HepG2 (cell line): Measurements from ENCODE around the gene MRPL20. TPM values are rescaled to one million over a fixed set of nuclear protein-coding genes. Genes with fewer than 3 reads are reported as not detected.
A peak's percentile ranks its signal among the peaks of the same experiment; 100 is the strongest.

ENCODE experiments used
- AGO1 ChIP-seq: fragments of 200-400 bp; formaldehyde crosslinking; IDR thresholded peaks from 2 replicates; pipeline ENCODE4 v1.6.1; 2017; ENCODE audit warnings: mild to moderate bottlenecking, low read depth, low read length, moderate library complexity; ENCODE audit not compliant: poor library complexity, severe bottlenecking
- EED ChIP-seq: sonication (generic); formaldehyde crosslinking; IDR thresholded peaks from 2 replicates; pipeline ENCODE4 v1.5.0; 2020; ENCODE audit warnings: mild to moderate bottlenecking, missing genetic modification reagents
- FOSL1 ChIP-seq: sonication (generic); formaldehyde crosslinking; IDR thresholded peaks from 2 replicates; pipeline ENCODE4 v1.9.0; 2021; ENCODE audit warnings: missing genetic modification reagents, borderline replicate concordance
- FOXA1 ChIP-seq, 2 experiments: fragments of 450-650 bp in 1 of 2; sonication (generic) in 1 of 2; formaldehyde crosslinking in 1 of 2; IDR thresholded peaks; 2 replicates each; pipeline versions ENCODE4 v1.4.0 to v1.6.1; 2016 to 2020; ENCODE audit warnings: missing genetic modification reagents in 1 of 2
- HIC2 ChIP-seq: sonication (generic); formaldehyde crosslinking; IDR thresholded peaks from 2 replicates; pipeline ENCODE4 v1.9.0; 2022; ENCODE audit warnings: low read depth, missing genetic modification reagents
- MEF2D ChIP-seq: sonication (generic); formaldehyde crosslinking; IDR thresholded peaks from 2 replicates; pipeline ENCODE4 v1.5.1; 2020; ENCODE audit warnings: mild to moderate bottlenecking, missing genetic modification reagents
- NR1H2 ChIP-seq: sonication (generic); formaldehyde crosslinking; IDR thresholded peaks from 2 replicates; pipeline ENCODE4 v1.8.1; 2022; ENCODE audit warnings: low read depth, missing genetic modification reagents, borderline replicate concordance
- POGZ ChIP-seq: sonication (generic); formaldehyde crosslinking; IDR thresholded peaks from 2 replicates; pipeline ENCODE4 v1.4.0; 2020; ENCODE audit warnings: mild to moderate bottlenecking, missing genetic modification reagents
- PPARG ChIP-seq: conservative IDR thresholded peaks from 2 replicates; pipeline ENCODE4 v1.6.1; 2016; ENCODE audit warnings: missing biosample characterization, missing genetic modification reagents
- RARG ChIP-seq: sonication (generic); formaldehyde crosslinking; IDR thresholded peaks from 2 replicates; pipeline ENCODE4 v1.4.0; 2020; ENCODE audit warnings: low read depth, mild to moderate bottlenecking, missing genetic modification reagents
- SALL1 ChIP-seq: sonication (generic); formaldehyde crosslinking; IDR thresholded peaks from 2 replicates; pipeline ENCODE4 v1.8.0; 2022; ENCODE audit warnings: mild to moderate bottlenecking, missing genetic modification reagents
- SALL2 ChIP-seq: sonication (generic); formaldehyde crosslinking; IDR thresholded peaks from 2 replicates; pipeline ENCODE4 v1.8.1; 2023; ENCODE audit warnings: mild to moderate bottlenecking, missing genetic modification reagents, inconsistent platforms
- TCF7 ChIP-seq: sonication (generic); IDR thresholded peaks from 2 replicates; pipeline ENCODE4 v1.6.1; 2016; ENCODE audit warnings: antibody characterized with exemption, low read depth
- TRAFD1 ChIP-seq: sonication (generic); formaldehyde crosslinking; IDR thresholded peaks from 2 replicates; pipeline ENCODE4 v1.5.1; 2020; ENCODE audit warnings: missing genetic modification reagents, mild to moderate bottlenecking, borderline replicate concordance
- ZFP41 ChIP-seq: sonication (generic); formaldehyde crosslinking; IDR thresholded peaks from 2 replicates; pipeline ENCODE4 v1.4.0; 2020; ENCODE audit warnings: mild to moderate bottlenecking, missing genetic modification reagents, borderline replicate concordance
- ZNF317 ChIP-seq: sonication (generic); formaldehyde crosslinking; IDR thresholded peaks from 2 replicates; pipeline ENCODE4 v1.5.0; 2020; ENCODE audit warnings: mild to moderate bottlenecking, missing genetic modification reagents
- ZNF484 ChIP-seq: sonication (generic); formaldehyde crosslinking; IDR thresholded peaks from 2 replicates; pipeline ENCODE4 v1.5.1; 2020; ENCODE audit warnings: mild to moderate bottlenecking, low read depth, missing genetic modification reagents, borderline replicate concordance
- ZNF703 ChIP-seq: sonication (generic); formaldehyde crosslinking; IDR thresholded peaks from 2 replicates; pipeline ENCODE4 v1.5.1; 2020; ENCODE audit warnings: missing genetic modification reagents, mild to moderate bottlenecking, moderate library complexity, borderline replicate concordance
- ZNF761 ChIP-seq: sonication (generic); formaldehyde crosslinking; conservative IDR thresholded peaks from 2 replicates; pipeline ENCODE4 v1.4.0; 2020; ENCODE audit warnings: mild to moderate bottlenecking, missing genetic modification reagents
- polyA plus RNA-seq, 8 experiments: library from polyadenylated mRNA; depleted of rRNA in 3 of 8; stranded (reverse) in 7 of 8; unstranded in 1 of 8; fragments of >200 nt; fragmentation: Illumina TruSeq in 4 of 8; extraction: Trizol in 4 of 8; gene quantifications; 2 replicates each; pipeline versions ENCODE4 v1.2.1 to v1.2.3, GENCODE V29; 2011 to 2016; ENCODE audit warnings: low read depth in 4 of 8, missing spikeins in 1 of 8, mixed read lengths in 1 of 8; ENCODE audit not compliant: insufficient read depth in 1 of 8
- total RNA-seq, 5 experiments: library from RNA; depleted of rRNA; stranded (reverse); fragments of >200 nt; fragmentation: Illumina TruSeq; extraction: Trizol; gene quantifications; 2 replicates each; pipeline ENCODE4 v1.2.3, GENCODE V29; 2016; ENCODE audit warnings: low read depth in 1 of 5
- TF ChIP-seq, protein P1 (sequence below): sonication (generic); formaldehyde crosslinking; conservative IDR thresholded peaks from 2 replicates; pipeline ENCODE4 v1.4.0; 2020; ENCODE audit warnings: missing genetic modification reagents
- TF ChIP-seq, protein P2 (sequence below): sonication (generic); formaldehyde crosslinking; IDR thresholded peaks from 2 replicates; pipeline ENCODE4 v1.8.0; 2022; ENCODE audit warnings: mild to moderate bottlenecking, missing genetic modification reagents
- TF ChIP-seq, protein P3 (sequence below): sonication (generic); formaldehyde crosslinking; IDR thresholded peaks from 2 replicates; pipeline ENCODE4 v1.8.1; 2023; ENCODE audit warnings: mild to moderate bottlenecking, moderate library complexity, missing genetic modification reagents

The MRPL20 gene
- total and polyA plus RNA-seq, 2 of the 13 experiments (the other 11 are each of a cell fraction or from before 2014, with no cell fraction given): 59.2 to 127 TPM

GRCh38 chr1:1374929-1375662 is 32.0 kb downstream of the MRPL20 start, which contains the start of gene AURKAIP1 (continued):
- no peak for TF ChIP-seq TRAFD1 (CRISPR knock-in tag)
- TF ChIP-seq MEF2D: peak; percentile 70
- no peak for TF ChIP-seq FOSL1 (CRISPR knock-in tag)
- TF ChIP-seq, protein P1, sequence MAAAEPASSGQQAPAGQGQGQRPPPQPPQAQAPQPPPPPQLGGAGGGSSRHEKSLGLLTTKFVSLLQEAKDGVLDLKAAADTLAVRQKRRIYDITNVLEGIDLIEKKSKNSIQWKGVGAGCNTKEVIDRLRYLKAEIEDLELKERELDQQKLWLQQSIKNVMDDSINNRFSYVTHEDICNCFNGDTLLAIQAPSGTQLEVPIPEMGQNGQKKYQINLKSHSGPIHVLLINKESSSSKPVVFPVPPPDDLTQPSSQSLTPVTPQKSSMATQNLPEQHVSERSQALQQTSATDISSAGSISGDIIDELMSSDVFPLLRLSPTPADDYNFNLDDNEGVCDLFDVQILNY (CRISPR knock-in tag): peak; percentile 79; the same call in 1 of the 2 replicates
- no peak for TF ChIP-seq FOXA1 (IDR thresholded peaks at IDR 0.05)
- peak; percentile 42; the same call in 1 of the 2 replicates for TF ChIP-seq FOXA1 (CRISPR knock-in tag; IDR thresholded peaks at IDR 0.05)
- TF ChIP-seq, protein P2, sequence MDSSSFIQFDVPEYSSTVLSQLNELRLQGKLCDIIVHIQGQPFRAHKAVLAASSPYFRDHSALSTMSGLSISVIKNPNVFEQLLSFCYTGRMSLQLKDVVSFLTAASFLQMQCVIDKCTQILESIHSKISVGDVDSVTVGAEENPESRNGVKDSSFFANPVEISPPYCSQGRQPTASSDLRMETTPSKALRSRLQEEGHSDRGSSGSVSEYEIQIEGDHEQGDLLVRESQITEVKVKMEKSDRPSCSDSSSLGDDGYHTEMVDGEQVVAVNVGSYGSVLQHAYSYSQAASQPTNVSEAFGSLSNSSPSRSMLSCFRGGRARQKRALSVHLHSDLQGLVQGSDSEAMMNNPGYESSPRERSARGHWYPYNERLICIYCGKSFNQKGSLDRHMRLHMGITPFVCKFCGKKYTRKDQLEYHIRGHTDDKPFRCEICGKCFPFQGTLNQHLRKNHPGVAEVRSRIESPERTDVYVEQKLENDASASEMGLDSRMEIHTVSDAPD (CRISPR knock-in tag): no peak; the same call in 1 of the 2 replicates
- TF ChIP-seq POGZ: peak; percentile 92
- peak; percentile 88 for TF ChIP-seq SALL1 (CRISPR knock-in tag)
- peak; percentile 92 for TF ChIP-seq ZNF761 (CRISPR knock-in tag)
- no peak for TF ChIP-seq HIC2 (CRISPR knock-in tag)
- peak; percentile 77 for TF ChIP-seq ZNF317 (CRISPR knock-in tag)
- peak; percentile 91 for TF ChIP-seq AGO1
- TF ChIP-seq SALL2 (CRISPR knock-in tag): no peak; the same call in 1 of the 2 replicates
- TF ChIP-seq ZNF484 (CRISPR knock-in tag): no peak
- peak; percentile 85; the same call in 1 of the 2 replicates for TF ChIP-seq ZNF703 (CRISPR knock-in tag)
- TF ChIP-seq, protein P3, sequence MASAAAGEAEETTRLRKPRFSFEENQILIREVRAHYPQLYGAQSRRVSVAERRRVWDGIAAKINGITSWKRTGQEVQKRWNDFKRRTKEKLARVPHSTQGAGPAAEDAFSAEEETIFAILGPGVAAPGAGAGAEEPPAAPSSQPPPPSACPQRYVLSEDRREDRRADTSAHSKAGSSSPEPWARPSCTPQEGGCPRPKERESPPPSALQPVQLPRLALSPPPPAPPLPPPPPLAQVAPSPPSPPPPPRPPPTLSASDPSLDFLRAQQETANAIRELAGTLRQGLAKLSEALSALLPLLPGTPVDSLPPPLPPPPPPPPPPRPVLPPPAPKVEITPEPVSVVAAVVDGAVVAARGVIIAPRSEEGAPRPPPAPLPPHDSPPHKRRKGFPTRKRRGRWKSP (CRISPR knock-in tag): peak; percentile 78
- peak; percentile 89 for TF ChIP-seq ZFP41 (CRISPR knock-in tag)
- TF ChIP-seq PPARG (CRISPR knock-in tag): peak; percentile 80
- peak; percentile 92; the same call in 1 of the 2 replicates for TF ChIP-seq EED (CRISPR knock-in tag)
- peak; percentile 86; the same call in 1 of the 2 replicates for TF ChIP-seq NR1H2
- TF ChIP-seq RARG (CRISPR knock-in tag): no peak
- TF ChIP-seq TCF7: no peak
